ENCODE data around the gene TMEM62.

- no peak for TF ChIP-seq CTCF (IDR thresholded peaks at IDR 0.05)
- TF ChIP-seq POLR2A (IDR thresholded peaks at IDR 0.05) = no peak
Measured at GRCh38 chr15:43125100-43125661, 8.2 kb upstream of the TMEM62 start.
